ENCODE results near the gene TDRD7. TPM values are rescaled to one million over a fixed set of nuclear protein-coding genes. Genes with fewer than 3 reads are reported as not detected.

TDRD7 gene
- polyA plus RNA-seq, 1 of the 3 experiments (the other 2 are of a cell fraction) = 4.9 TPM

GRCh38 chr9:97418880-97419279 lies 7.0 kb downstream of the TDRD7 start:
- H3K4me3 ChIP-seq (ENCODE audit: low read depth in 2 of 2, low read length in 1 of 2) = no peak overlapping the region
- no peak for DNase-seq
- peak overlapping the region; percentile 40; the same call in 1 of the 2 replicates for H3K4me2 ChIP-seq
- ChIA-PET POLR2A (no interaction called here), CTCF (interaction anchor here (0.7 to 1.5 kb wide), 3 partner anchors 12 to 562 kb away, joined by 3 to 5 read pairs (median 3); no protein-coding TSS in a partner anchor)
- no peak overlapping the region for H3K27ac ChIP-seq (ENCODE audit: low read depth in 2 of 2, low read length in 1 of 2)
- H2AFZ ChIP-seq (ENCODE audit: low read depth) = no peak overlapping the region
- peaks cover 15% of the 10 kb centered on the region for H3K79me2 ChIP-seq (ENCODE audit: insufficient read depth)
- no peaks in the 10 kb centered on the region; a peak in 1 of 4 replicates for H3K4me1 ChIP-seq (ENCODE audit: control insufficient read depth in 1 of 2, insufficient read depth in 2 of 2, low read depth in 1 of 2, low read length in 1 of 2)
- no peaks in the 10 kb centered on the region for H3K9me3 ChIP-seq
- H3K27me3 ChIP-seq (ENCODE audit: insufficient read depth) = no peaks in the 10 kb centered on the region
- H3K9me2 ChIP-seq = no peaks in the 10 kb centered on the region
- peaks cover 4% of the 10 kb centered on the region for H3F3A ChIP-seq (replicated peaks; ENCODE audit: insufficient read depth)
- H4K20me1 ChIP-seq (ENCODE audit: insufficient read depth) = peaks cover 10% of the 10 kb centered on the region; the same call in 1 of the 2 replicates
- H3K36me3 ChIP-seq (replicated peaks in 1 of 2; ENCODE audit: control insufficient read depth in 1 of 2, insufficient read depth in 2 of 2, low read length in 1 of 2) = no peaks in the 10 kb centered on the region
- TF ChIP-seq, protein P1, sequence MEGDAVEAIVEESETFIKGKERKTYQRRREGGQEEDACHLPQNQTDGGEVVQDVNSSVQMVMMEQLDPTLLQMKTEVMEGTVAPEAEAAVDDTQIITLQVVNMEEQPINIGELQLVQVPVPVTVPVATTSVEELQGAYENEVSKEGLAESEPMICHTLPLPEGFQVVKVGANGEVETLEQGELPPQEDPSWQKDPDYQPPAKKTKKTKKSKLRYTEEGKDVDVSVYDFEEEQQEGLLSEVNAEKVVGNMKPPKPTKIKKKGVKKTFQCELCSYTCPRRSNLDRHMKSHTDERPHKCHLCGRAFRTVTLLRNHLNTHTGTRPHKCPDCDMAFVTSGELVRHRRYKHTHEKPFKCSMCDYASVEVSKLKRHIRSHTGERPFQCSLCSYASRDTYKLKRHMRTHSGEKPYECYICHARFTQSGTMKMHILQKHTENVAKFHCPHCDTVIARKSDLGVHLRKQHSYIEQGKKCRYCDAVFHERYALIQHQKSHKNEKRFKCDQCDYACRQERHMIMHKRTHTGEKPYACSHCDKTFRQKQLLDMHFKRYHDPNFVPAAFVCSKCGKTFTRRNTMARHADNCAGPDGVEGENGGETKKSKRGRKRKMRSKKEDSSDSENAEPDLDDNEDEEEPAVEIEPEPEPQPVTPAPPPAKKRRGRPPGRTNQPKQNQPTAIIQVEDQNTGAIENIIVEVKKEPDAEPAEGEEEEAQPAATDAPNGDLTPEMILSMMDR (IDR thresholded peaks at IDR 0.05) = no peak
- TF ChIP-seq, protein P2, sequence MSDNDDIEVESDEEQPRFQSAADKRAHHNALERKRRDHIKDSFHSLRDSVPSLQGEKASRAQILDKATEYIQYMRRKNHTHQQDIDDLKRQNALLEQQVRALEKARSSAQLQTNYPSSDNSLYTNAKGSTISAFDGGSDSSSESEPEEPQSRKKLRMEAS (IDR thresholded peaks at IDR 0.05; ENCODE audit: low read depth) = no peak
- TF ChIP-seq FOXJ3 (CRISPR knock-in tag; IDR thresholded peaks at IDR 0.05) = no peak
- no peak for TF ChIP-seq YY1 (IDR thresholded peaks at IDR 0.05; ENCODE audit: low read depth)
- TF ChIP-seq EZH2phosphoT487 (IDR thresholded peaks at IDR 0.05; ENCODE audit: borderline replicate concordance, low read depth) = no peak
- no peak overlapping the region for H3K9ac ChIP-seq
- WGBS (ENCODE audit: low lambda C conversion rate) = 95% methylated on average over 3 of the region's 3 CpGs

- DNase-seq = no peak
Observed at GRCh38 chr9:97419309-97419867, 7.5 kb downstream of the TDRD7 start.

More at GRCh38 chr9:97419309-97419867, 7.5 kb downstream of the TDRD7 start:
- Histone ChIP-seq H3K79me2 (ENCODE audit: insufficient read depth) (peaks cover 17% of the 10 kb centered on the region), H3K9ac (no peak overlapping the region), H3K9me2 (no peaks in the 10 kb centered on the region), H3K27me3 (ENCODE audit: insufficient read depth) (no peaks in the 10 kb centered on the region), H2AFZ (ENCODE audit: low read depth) (no peak overlapping the region), H3K4me2 (peak overlapping the region; percentile 40; the same call in 1 of the 2 replicates), H3K36me3 (replicated peaks in 1 of 2; ENCODE audit: control insufficient read depth in 1 of 2, insufficient read depth in 2 of 2, low read length in 1 of 2) (no peaks in the 10 kb centered on the region), H3F3A (replicated peaks; ENCODE audit: insufficient read depth) (peaks cover 4% of the 10 kb centered on the region), H4K20me1 (ENCODE audit: insufficient read depth) (peaks cover 6% of the 10 kb centered on the region; the same call in 1 of the 2 replicates), H3K9me3 (no peaks in the 10 kb centered on the region), H3K4me3 (ENCODE audit: low read depth in 2 of 2, low read length in 1 of 2) (no peak overlapping the region), H3K4me1 (ENCODE audit: control insufficient read depth in 1 of 2, insufficient read depth in 2 of 2, low read depth in 1 of 2, low read length in 1 of 2) (no peaks in the 10 kb centered on the region; a peak in 1 of 4 replicates), H3K27ac (ENCODE audit: low read depth in 2 of 2, low read length in 1 of 2) (0 out of 4 replicates have a peak overlapping the region, but pooled peaks of 1 of the 2 experiments have one; percentile 13)
- WGBS (ENCODE audit: low lambda C conversion rate) = 23% methylated on average over 2 of the region's 2 CpGs
- TF ChIP-seq FOSL2 (IDR thresholded peaks at IDR 0.05; ENCODE audit: borderline replicate concordance, low read depth) (peak; percentile 71), JUND (IDR thresholded peaks at IDR 0.05) (peak; percentile 44; the same call in 1 of the 2 replicates), TCF12 (IDR thresholded peaks at IDR 0.05) (peak; percentile 57), NFIC (IDR thresholded peaks at IDR 0.05; ENCODE audit: borderline replicate concordance) (peak; percentile 38; the same call in 1 of the 2 replicates), RAD21 (IDR thresholded peaks at IDR 0.05; ENCODE audit: low read length) (no peak)
- TF ChIP-seq, protein P3, sequence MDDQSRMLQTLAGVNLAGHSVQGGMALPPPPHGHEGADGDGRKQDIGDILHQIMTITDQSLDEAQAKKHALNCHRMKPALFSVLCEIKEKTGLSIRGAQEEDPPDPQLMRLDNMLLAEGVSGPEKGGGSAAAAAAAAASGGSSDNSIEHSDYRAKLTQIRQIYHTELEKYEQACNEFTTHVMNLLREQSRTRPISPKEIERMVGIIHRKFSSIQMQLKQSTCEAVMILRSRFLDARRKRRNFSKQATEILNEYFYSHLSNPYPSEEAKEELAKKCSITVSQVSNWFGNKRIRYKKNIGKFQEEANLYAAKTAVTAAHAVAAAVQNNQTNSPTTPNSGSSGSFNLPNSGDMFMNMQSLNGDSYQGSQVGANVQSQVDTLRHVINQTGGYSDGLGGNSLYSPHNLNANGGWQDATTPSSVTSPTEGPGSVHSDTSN (IDR thresholded peaks at IDR 0.05) = peak; percentile 26; the same call in 1 of the 2 replicates
- POLR2A ChIA-PET = no interaction called here
- CTCF ChIA-PET = interaction anchor here (0.7 to 1.5 kb wide), 4 partner anchors 8 to 562 kb away, joined by 3 to 5 read pairs (median 4); no protein-coding TSS in a partner anchor

Data from SK-N-SH (cell line).